SK-N-MC (cell line): Measurements from ENCODE around the gene FHL5.

Experiments
- EZH2 ChIP-seq: fragments of 200-600 bp; sonication (generic); IDR thresholded peaks from one replicate; pipeline ENCODE4 v1.6.1; 2017; ENCODE audit warnings: antibody characterized with exemption
- FOXP2 ChIP-seq: optimal IDR thresholded peaks from 2 replicates; pipeline ENCODE3; 2011; ENCODE audit warnings: mild to moderate bottlenecking, moderate library complexity; ENCODE audit not compliant: insufficient read depth; ENCODE audit errors: extremely low read length, control extremely low read depth
- POLR2AphosphoS5 ChIP-seq: IDR thresholded peaks from 2 replicates; pipeline ENCODE4 v1.6.1; 2012; ENCODE audit warnings: mild to moderate bottlenecking, low read depth, low read length, borderline replicate concordance

DNA sequence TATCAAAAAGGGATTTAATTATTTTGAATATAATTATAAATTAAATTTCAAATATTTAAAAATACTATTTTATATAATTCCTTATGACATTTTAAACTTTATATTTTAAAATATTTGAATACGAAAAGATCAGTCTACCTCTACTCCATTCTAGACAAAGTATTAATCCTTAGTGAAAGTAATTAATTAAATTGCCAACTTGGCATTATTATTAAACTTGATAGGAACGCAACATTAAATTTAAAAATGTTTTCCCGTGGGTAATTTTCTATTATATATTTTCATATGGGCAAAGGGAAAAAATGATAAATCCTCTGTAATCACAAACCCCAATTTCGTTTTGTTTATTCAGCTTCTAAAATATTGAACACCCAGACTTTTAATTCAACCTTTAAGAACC is 8.4 kb upstream of the FHL5 start:
- TF ChIP-seq EZH2 (no peak), POLR2AphosphoS5 (no peak), FOXP2 (no peak)
